Raji (cell line): ENCODE data around the gene PRKG1.

Experiments used
- POLR2A ChIP-seq: IDR thresholded peaks from 2 replicates; pipeline ENCODE4 v1.6.1; 2011; ENCODE audit warnings: low read depth, low read length, control low read depth; ENCODE audit not compliant: insufficient read depth

Gene PRKG1

GRCh38 chr10:52316500-52316899, 1242.2 kb downstream of the PRKG1 start:
- TF ChIP-seq POLR2A = no peak

DNA sequence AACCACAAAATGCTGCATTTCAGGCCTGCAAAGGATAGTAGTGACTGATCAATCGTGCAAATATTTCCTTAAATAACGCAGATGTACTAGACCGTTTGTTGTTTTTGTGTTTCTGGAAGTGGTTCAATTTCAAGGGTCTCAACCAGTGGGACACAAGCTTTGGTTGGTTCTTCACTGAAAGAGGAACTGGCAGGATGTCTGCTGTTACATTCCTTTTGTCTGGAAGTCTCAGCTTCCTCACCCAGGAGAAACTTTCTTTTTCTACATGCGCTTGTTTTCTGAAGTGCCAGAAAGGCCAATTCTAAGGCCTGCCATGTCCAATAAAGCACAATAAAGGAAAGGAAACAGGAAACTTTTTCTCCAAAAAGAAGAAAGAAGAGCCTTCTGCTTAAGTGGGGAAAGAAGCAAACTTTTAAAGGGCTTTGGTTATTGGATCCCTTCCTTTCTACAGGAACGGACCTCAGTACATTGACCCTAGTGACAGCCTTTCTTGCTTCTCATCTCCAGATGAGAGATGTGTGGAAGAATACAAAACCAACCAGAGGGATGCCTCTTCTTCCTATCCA, 1243.9 kb downstream of the PRKG1 start:
- no peak for TF ChIP-seq POLR2A

- no peak for TF ChIP-seq POLR2A
Observed at GRCh38 chr10:52318822-52319464, 1244.7 kb downstream of the PRKG1 start.

GRCh38 chr10:52319926-52320325, 1245.6 kb downstream of the PRKG1 start:
- TF ChIP-seq POLR2A = no peak

- TF ChIP-seq POLR2A = no peak
Observed at GRCh38 chr10:52322323-52322722, 1248.0 kb downstream of the PRKG1 start.

DNA sequence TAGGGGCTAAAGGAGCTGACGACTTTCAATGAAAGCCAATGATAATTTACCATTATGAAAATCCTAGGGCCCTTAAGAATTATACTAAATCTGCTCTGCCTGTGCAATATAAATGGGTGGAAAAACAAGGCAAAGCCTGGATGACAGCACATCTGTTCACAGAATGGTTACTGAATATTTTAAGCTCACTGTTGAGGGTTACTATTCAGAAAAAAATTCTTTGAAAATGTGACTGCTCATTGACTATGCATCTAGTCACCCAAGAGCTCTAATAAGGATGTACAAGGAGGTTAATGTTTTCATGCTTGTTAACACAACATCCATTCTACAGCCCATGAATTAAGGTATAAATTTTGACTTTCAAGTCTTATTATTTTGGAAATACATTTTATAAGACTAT, 1248.6 kb downstream of the PRKG1 start:
- no peak for TF ChIP-seq POLR2A

- TF ChIP-seq POLR2A = no peak
Observed at GRCh38 chr10:52326382-52326781, 1252.1 kb downstream of the PRKG1 start.

- TF ChIP-seq POLR2A = no peak
Observed at GRCh38 chr10:52331638-52332364, 1257.5 kb downstream of the PRKG1 start.

DNA sequence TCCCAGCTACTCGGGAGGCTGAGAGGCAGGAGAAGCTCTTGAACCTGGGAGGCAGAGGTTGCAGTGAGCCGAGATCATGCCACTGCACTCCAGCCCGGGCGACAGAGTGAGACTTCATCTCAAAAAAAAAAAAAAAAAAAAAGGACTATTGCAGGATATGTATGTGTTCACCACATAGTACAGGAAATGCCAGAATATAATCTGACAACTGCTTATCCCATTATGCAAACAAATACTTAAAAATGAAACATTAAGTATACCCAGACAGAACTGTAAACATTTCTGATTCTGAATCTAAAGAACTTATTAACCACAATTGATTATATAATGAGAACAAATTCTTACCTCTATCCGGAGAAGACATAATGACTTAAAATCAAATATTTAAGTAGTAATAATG, 1258.5 kb downstream of the PRKG1 start:
- TF ChIP-seq POLR2A = no peak

DNA sequence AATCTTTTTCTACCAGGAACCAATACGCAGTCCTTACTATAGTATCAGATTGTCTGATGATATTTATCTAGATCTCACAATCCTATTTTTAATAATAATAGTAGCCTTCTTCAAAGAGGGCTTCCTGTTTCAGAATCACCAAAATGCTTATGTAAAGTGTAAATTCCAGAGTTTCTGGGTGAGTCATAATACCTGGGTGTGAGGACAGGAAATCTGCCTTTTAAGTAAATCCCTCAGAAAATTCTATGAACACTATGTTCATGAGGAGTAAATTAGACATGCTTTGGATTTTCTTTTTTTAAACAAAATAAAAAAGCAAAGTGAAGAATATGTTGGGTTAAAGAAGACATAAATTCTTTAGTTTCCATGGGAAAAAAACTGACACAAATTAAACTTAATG, 1260.3 kb downstream of the PRKG1 start:
- no peak for TF ChIP-seq POLR2A

DNA sequence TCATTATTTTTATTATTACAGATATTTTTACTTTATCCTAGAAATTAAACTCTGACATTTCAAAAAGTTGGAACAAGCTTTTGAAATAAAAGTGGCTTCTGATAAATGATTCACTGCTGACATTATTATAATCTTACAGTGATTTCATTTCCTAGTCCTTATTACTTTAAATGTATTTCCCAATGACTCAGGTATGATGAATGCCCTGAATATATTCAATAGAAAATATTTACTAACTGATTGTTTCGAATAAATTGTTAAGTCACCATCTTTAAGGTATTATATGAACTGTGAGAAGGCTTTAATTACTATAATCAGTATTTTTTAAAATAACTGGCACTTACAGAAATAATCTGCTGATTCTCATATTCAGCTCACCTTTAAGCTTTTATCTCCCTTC, 1261.4 kb downstream of the PRKG1 start:
- no peak for TF ChIP-seq POLR2A

DNA sequence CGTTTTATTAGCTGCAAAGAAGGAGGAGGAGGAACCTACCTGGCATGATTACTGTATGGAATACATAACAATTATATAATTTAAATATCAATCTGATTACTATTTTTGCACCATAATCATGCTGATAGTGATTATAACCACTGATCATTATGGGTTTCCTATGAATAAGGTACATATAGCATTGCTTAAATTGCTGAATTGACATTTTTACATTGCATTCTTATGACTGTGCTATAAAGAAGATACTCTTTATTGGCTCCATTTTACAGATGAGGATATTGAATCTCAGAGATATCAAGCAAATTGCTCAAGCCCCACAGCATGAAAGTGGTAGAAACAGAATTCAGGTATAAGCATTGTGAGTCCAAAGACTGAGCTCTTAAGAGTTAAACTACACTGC, 1262.9 kb downstream of the PRKG1 start:
- no peak for TF ChIP-seq POLR2A

DNA sequence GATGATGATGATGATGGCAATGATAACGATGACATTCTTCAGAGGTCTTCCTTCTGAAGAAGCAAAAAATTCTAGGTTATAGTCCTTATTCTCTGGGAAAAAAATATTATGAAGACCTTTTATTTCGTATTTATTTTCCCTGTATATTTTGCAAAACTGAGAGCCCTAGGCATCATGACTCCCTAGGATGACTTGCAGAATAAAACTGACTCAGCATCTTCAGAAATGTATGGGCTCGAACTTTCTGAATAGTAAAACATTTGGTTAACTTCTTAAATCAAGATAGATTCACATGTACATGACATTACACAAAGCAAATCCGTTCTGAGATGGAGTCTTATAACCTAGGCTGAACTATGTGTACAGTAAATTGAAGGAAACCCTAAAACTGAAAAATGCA, 1269.2 kb downstream of the PRKG1 start:
- no peak for TF ChIP-seq POLR2A

DNA sequence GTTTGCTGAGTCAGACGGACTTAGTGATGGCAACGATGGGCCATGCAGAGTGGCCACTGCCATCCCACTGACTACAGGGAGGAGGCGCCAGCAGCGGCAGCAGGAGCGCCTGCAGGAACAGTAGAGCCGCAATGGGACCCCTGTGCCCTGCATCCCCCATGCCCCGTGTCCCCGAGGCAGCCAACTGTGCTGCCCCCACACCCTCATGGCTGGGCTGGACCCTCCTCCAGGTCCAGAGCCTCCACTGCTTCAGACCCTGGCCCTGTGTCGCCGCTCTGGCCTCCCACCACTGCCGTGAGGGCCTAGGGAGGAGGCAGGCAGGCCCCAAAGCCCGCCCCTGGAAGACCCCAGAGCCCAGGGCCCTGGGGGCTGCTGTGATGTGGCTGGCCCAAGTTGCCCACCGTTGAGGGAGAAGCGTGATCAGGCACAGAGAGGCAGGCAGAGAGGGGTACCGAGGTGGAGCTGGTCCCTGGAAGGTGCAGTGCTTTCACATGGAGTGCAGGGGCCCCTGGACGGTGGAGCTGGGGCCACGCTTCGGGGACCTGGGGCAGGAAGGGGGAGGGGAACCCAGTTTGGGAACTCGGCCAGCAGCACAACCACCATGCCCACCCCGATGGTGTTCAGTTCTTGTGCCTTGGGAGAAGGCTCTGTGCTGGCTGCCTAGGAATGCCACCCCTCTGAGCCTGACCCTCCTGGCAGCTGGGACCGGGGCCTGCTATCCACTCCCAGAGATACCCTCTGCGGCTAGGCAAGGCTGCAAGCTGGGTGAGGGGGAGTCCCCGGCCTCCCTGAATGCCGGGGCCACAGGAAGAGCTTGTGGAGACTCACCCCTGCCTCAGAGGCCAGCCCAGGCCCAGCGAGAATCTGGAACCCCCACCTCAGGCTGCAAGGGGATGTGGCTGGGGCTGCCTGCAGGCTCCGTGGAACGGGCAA, 1272.4 kb downstream of the PRKG1 start:
- no peak for TF ChIP-seq POLR2A

- TF ChIP-seq POLR2A = no peak
Observed at GRCh38 chr10:52347327-52347667, 1273.0 kb downstream of the PRKG1 start.
